ENCODE data around the gene SPTBN5. TPM values are rescaled to one million over a fixed set of nuclear protein-coding genes. Genes with fewer than 3 reads are reported as not detected.

Gene SPTBN5
- total RNA-seq, 2 donors from 2014 or later: 0.72 to 2.3 TPM

DNA sequence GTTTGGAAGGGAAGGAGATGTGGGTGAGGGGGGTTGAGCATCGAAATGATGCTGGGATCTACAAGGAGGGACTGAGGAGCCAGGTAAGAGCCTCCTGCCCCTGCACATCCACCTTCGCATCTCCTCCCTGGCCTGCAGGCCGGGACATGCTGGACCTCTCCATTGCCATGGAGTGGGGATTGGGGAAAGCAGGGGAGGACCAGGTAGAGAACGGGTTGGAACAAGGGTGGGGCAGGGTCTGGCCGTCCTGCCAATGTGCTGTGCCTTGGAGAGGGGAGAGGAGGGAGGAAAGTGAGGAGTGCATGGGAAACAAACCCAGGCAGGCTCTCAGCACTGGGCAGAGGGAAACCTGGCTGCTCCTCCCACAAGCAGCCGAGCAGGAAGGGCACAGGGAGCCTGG lies 44.6 kb downstream of the SPTBN5 start:
- Histone ChIP-seq H3K27ac (no peak overlapping the region), H3K9me3 (no peaks in the 10 kb centered on the region), H3K9ac (ENCODE audit: low read depth in 2 of 2, low read length in 2 of 2) (no peak overlapping the region), H3K4me3 (no peak overlapping the region), H3K27me3 (no peaks in the 10 kb centered on the region), H3K36me3 (peaks cover 7% of the 10 kb centered on the region), H3K4me1 (no peaks in the 10 kb centered on the region)
- no peak for DNase-seq
- intact Hi-C loops (cut with DNase I): no loop called here
- TF ChIP-seq, protein P1, sequence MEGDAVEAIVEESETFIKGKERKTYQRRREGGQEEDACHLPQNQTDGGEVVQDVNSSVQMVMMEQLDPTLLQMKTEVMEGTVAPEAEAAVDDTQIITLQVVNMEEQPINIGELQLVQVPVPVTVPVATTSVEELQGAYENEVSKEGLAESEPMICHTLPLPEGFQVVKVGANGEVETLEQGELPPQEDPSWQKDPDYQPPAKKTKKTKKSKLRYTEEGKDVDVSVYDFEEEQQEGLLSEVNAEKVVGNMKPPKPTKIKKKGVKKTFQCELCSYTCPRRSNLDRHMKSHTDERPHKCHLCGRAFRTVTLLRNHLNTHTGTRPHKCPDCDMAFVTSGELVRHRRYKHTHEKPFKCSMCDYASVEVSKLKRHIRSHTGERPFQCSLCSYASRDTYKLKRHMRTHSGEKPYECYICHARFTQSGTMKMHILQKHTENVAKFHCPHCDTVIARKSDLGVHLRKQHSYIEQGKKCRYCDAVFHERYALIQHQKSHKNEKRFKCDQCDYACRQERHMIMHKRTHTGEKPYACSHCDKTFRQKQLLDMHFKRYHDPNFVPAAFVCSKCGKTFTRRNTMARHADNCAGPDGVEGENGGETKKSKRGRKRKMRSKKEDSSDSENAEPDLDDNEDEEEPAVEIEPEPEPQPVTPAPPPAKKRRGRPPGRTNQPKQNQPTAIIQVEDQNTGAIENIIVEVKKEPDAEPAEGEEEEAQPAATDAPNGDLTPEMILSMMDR (IDR thresholded peaks at IDR 0.05): no peak

DNA sequence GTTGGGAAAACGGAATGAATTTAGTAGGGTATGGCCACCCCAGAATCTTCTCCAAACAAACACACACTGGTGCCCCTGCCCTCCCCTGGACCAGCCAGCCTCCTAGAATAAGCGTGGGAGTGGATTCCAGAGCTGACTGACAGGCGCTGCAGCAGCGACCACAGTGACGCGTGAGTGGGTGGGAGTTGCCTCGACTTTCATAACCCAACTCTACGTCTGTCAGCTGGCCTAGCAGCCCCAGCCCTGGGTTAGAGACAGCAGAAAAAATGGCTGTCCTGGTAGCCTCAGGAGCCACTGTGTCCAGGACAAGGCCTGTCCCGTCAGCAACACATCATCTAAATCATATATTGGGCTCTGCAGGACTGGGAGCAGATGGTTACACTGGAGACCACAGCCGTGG lies 45.2 kb downstream of the SPTBN5 start:
- Histone ChIP-seq H3K27ac (no peak overlapping the region), H3K9me3 (no peaks in the 10 kb centered on the region), H3K9ac (ENCODE audit: low read depth in 2 of 2, low read length in 2 of 2) (no peak overlapping the region), H3K4me3 (no peak overlapping the region), H3K4me1 (no peaks in the 10 kb centered on the region), H3K27me3 (no peaks in the 10 kb centered on the region), H3K36me3 (peaks cover 7% of the 10 kb centered on the region)
- intact Hi-C loops (cut with DNase I): no loop called here
- TF ChIP-seq, protein P1 (IDR thresholded peaks at IDR 0.05): no peak
- DNase-seq: no peak

DNA sequence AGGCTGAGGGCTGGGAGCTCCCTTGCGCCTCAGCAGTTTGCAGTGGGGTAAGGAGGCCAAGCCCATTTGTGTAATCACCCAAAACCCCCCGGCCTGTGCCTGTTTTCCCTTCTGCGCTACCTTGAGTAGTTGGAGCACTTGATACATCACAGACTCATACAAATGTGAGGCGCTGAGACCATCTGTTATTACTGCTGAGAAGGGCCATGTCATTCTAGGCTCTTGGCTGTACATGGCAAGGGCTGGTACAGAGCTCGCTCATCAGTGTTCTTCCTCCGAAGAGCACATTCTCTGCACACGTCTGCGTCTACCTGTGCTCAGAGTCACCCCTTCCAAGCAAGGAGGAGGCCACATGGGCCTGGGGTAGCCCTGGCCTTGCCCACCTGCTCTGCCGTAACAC lies 45.9 kb downstream of the SPTBN5 start:
- H3K36me3 ChIP-seq: peaks cover 7% of the 10 kb centered on the region
- no peak for DNase-seq
- no peak overlapping the region for H3K4me3 ChIP-seq
- no peaks in the 10 kb centered on the region for H3K9me3 ChIP-seq
- TF ChIP-seq, protein P1 (IDR thresholded peaks at IDR 0.05): no peak
- H3K9ac ChIP-seq (ENCODE audit: low read depth in 2 of 2, low read length in 2 of 2): no peak overlapping the region
- intact Hi-C loops (cut with DNase I): no loop called here
- no peak overlapping the region for H3K27ac ChIP-seq
- no peaks in the 10 kb centered on the region for H3K4me1 ChIP-seq
- H3K27me3 ChIP-seq: no peaks in the 10 kb centered on the region

DNA sequence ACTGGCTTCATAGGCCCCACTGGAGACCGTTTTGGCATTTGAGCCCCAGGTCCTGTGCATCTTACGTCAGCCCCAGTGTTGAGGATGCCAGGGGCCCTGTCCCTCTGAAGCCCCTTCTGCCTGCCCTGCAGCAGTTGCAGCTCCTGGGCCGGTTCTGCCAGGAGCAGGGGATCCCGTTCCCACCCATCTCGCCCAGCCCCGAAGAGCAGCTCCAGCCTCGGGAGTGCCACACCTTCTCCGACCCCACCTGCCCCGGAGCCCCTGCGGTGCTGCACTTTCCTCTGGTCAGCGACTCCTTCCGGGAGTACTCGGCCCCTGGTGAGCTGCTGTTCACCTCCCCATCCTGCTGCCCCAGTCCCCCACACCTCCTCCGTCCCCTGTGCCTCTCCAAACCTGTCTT lies 46.6 kb downstream of the SPTBN5 start:
- H3K27me3 ChIP-seq: no peaks in the 10 kb centered on the region
- H3K27ac ChIP-seq: no peak overlapping the region
- H3K36me3 ChIP-seq: peaks cover 7% of the 10 kb centered on the region
- no peak overlapping the region for H3K9ac ChIP-seq (ENCODE audit: low read depth in 2 of 2, low read length in 2 of 2)
- H3K4me3 ChIP-seq: no peak overlapping the region
- no peak for DNase-seq
- TF ChIP-seq, protein P1 (IDR thresholded peaks at IDR 0.05): no peak
- no peaks in the 10 kb centered on the region for H3K9me3 ChIP-seq
- H3K4me1 ChIP-seq: no peaks in the 10 kb centered on the region
- intact Hi-C loops (cut with DNase I): no loop called here

DNA sequence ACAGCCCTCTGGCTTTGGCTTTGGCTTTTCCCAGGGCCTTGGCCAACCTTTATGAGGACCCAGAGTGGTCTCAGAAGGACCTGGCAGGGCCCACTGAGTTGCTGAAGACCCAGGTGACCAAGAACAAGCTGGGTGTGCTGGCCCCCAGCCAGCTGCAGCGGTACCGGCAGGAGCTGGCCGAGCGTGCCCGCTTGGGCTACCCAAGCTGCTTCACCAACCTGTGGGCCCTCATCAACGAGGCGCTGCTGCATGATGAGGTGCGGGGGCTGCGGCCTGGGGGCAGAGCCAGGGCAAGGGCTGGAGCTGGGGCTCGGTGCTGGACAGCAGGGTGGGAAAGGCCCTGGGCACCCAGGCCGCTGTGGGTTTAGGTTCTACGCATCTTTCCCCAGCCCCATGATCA lies 49.0 kb downstream of the SPTBN5 start:
- no peak overlapping the region for H3K4me3 ChIP-seq
- no peak for DNase-seq
- H3K27ac ChIP-seq: no peak overlapping the region
- no peak overlapping the region for H3K9ac ChIP-seq (ENCODE audit: low read depth in 2 of 2, low read length in 2 of 2)
- no peaks in the 10 kb centered on the region for H3K9me3 ChIP-seq
- intact Hi-C loops (cut with DNase I): no loop called here
- TF ChIP-seq, protein P1 (IDR thresholded peaks at IDR 0.05): no peak
- H3K27me3 ChIP-seq: no peaks in the 10 kb centered on the region
- H3K4me1 ChIP-seq: no peaks in the 10 kb centered on the region
- peaks cover 7% of the 10 kb centered on the region for H3K36me3 ChIP-seq

DNA sequence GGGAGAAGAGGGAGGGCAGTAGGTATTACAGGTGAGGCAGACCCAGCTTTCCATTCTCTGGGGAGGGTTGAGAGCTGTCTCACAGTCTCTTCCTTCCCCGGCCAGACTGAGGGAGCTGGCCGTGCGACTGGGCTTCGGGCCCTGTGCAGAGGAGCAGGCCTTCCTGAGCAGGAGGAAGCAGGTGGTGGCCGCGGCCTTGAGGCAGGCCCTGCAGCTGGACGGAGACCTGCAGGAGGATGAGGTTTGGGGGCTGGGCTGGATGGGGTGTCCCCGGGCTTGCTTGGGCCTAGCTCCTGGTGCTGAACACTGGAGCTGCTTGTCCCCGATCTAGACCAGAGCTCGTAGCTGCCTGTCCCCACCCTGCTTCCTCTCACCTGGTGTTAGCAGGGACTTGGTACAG lies 50.3 kb downstream of the SPTBN5 start:
- Histone ChIP-seq H3K27me3 (no peaks in the 10 kb centered on the region), H3K36me3 (peaks cover 7% of the 10 kb centered on the region)
- intact Hi-C loops (cut with DNase I): no loop called here

More for the DNA sequence above, 50.3 kb downstream of the SPTBN5 start:
- Histone ChIP-seq H3K27ac (no peak overlapping the region), H3K4me1 (no peaks in the 10 kb centered on the region), H3K9me3 (no peaks in the 10 kb centered on the region), H3K4me3 (no peak overlapping the region), H3K9ac (ENCODE audit: low read depth in 2 of 2, low read length in 2 of 2) (no peak overlapping the region)
- TF ChIP-seq, protein P1 (IDR thresholded peaks at IDR 0.05): no peak
- DNase-seq: no peak
